ENCODE measurements around the gene FOXI2. TPM values are rescaled to one million over a fixed set of nuclear protein-coding genes. Genes with fewer than 3 reads are reported as not detected.

Gene FOXI2
- total and polyA plus RNA-seq, 2 of the 4 experiments (the other 2 are of a cell fraction), result not detected

DNA sequence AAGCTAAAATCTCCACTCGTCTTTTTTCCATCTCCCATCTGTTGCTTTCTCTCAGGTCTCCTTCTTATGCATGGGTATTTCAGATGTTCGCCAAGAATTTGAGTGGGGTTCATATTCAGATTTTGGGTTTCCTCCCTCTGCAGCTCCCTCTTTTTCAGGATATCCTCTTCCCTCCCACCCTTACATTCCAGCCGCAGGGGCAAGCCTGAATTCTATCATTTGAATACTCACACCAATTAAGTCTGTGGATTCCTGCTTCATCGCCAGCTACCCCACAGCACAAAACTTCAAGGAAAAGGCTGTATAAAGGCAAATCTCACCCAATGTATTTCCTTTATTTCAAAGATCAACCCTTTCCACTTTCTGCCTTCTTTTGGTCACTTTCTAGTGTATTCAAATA, 41.6 kb upstream of the FOXI2 start:
- intact Hi-C loops (cut with micrococcal nuclease), result no loop called here
- no TSS peak for BruUV-seq (replicated peaks)

More for the DNA sequence above, 41.6 kb upstream of the FOXI2 start:
- TF ChIP-seq RAD21 (IDR thresholded peaks at IDR 0.05; ENCODE audit: low read length) (no peak), BHLHE40 (IDR thresholded peaks at IDR 0.05; ENCODE audit: low read depth, low read length) (no peak)
- no peaks in the 10 kb centered on the region for H3K4me1 ChIP-seq (ENCODE audit: control insufficient read depth, insufficient read depth, low read length)
- no peaks in the 10 kb centered on the region for H3K27me3 ChIP-seq (ENCODE audit: control insufficient read depth, insufficient read depth, low read length)
- H2BK15ac ChIP-seq (ENCODE audit: low read depth, low read length), result no peak overlapping the region
- H2BK120ac ChIP-seq (ENCODE audit: low read depth, low read length), result no peak overlapping the region
- H3K79me1 ChIP-seq (ENCODE audit: low read depth in 1 of 2, low read length in 2 of 2), result no peaks in the 10 kb centered on the region
- ChIA-PET CTCF (no interaction called here), POLR2A (ENCODE audit: unreplicated experiment) (no interaction called here)
- no peak overlapping the region for H3K4ac ChIP-seq (ENCODE audit: low read depth, low read length)
- no peaks in the 10 kb centered on the region for H3K9me1 ChIP-seq (ENCODE audit: insufficient read depth, low read length)
- H4K20me1 ChIP-seq (ENCODE audit: insufficient read depth, low read length), result no peaks in the 10 kb centered on the region
- no peak overlapping the region for H3K18ac ChIP-seq (ENCODE audit: low read depth, low read length)
- no peak overlapping the region for H4K8ac ChIP-seq (ENCODE audit: low read depth in 2 of 2, low read length in 2 of 2)
- no peak overlapping the region for H3K56ac ChIP-seq (ENCODE audit: extremely low read depth, insufficient read depth, low read length)
- dilution Hi-C loops (cut with HindIII; ENCODE audit: low sequenced_read_pairs, unreplicated experiment), result no loop called here
- no peak overlapping the region for H3K4me3 ChIP-seq (ENCODE audit: insufficient read depth, low read depth, low read length)
- no peak overlapping the region for H3K4me2 ChIP-seq (ENCODE audit: low read depth, low read length)
- H2BK20ac ChIP-seq (ENCODE audit: low read depth, low read length), result no peak overlapping the region
- no peak overlapping the region for H2AK9ac ChIP-seq (replicated peaks; ENCODE audit: low read depth, low read length, poor library complexity)
- H2AFZ ChIP-seq (replicated peaks; ENCODE audit: low read length, poor library complexity), result no peak overlapping the region
- H3K23ac ChIP-seq (ENCODE audit: low read depth, low read length), result no peak overlapping the region
- DNase-seq, result no peak
- no peak overlapping the region for H2BK5ac ChIP-seq (ENCODE audit: low read depth, low read length, poor library complexity, severe bottlenecking)
- no peak overlapping the region for H4K5ac ChIP-seq (ENCODE audit: low read depth, low read length)
- no peak overlapping the region for H4K91ac ChIP-seq (ENCODE audit: insufficient read depth, low read depth, low read length)
- no peak overlapping the region for H3K9ac ChIP-seq (ENCODE audit: low read depth, low read length)
- H3K9me3 ChIP-seq (ENCODE audit: control insufficient read depth, insufficient read depth, low read length), result peaks cover 17% of the 10 kb centered on the region
- no peak overlapping the region for H3K14ac ChIP-seq (replicated peaks; ENCODE audit: low read depth, low read length)
- 0% methylated on average over 1 of the region's 4 CpGs; no CpG with 5 or more reads in 1 of the 2 experiments for WGBS, 2 experiments (ENCODE audit: extremely low coverage in 2 of 2, insufficient read length in 1 of 2)
- in situ Hi-C loops (cut with MboI; ENCODE audit: low sequenced_read_pairs), result no loop called here
- no peaks in the 10 kb centered on the region for H3K36me3 ChIP-seq (ENCODE audit: control insufficient read depth, insufficient read depth, low read length)
- H3K27ac ChIP-seq (ENCODE audit: insufficient read depth, low read length), result no peak overlapping the region
- no peak for ATAC-seq (ENCODE audit: low read depth)
- H2AK5ac ChIP-seq (ENCODE audit: low read depth, low read length), result no peak overlapping the region
